Amniotic epithelial cell (primary cell): ENCODE measurements around the gene CRISPLD2.

Source experiments
- DNase-seq: peaks from one replicate; pipeline ENCODE4 v3.0.0-alpha.2; 2010; ENCODE audit warnings: low read depth

Gene CRISPLD2

GRCh38 chr16:84800158-84800978, 19.4 kb upstream of the CRISPLD2 start:
- DNase-seq = no peak

DNA sequence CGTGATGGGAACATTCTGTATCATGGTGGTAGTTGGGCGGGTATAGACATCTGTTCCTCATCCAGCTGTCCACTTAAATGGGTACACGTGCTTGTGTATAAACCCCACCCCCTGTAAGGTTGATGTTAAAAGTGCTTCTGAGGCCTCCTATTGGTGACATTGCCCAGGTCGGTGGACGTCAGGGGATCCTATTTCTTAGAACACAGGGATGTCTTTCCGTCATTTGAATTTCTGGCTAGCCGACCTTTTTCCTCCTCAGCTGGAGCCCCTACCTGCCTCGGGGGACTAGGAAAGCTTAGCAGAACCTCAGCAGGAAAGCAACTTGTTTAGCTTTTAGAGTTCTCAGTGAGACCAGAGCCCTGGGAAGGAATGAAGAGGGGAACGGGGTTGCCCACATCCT, 16.6 kb upstream of the CRISPLD2 start:
- DNase-seq = no peak

GRCh38 chr16:84804326-84804725, 15.5 kb upstream of the CRISPLD2 start:
- no peak for DNase-seq

DNA sequence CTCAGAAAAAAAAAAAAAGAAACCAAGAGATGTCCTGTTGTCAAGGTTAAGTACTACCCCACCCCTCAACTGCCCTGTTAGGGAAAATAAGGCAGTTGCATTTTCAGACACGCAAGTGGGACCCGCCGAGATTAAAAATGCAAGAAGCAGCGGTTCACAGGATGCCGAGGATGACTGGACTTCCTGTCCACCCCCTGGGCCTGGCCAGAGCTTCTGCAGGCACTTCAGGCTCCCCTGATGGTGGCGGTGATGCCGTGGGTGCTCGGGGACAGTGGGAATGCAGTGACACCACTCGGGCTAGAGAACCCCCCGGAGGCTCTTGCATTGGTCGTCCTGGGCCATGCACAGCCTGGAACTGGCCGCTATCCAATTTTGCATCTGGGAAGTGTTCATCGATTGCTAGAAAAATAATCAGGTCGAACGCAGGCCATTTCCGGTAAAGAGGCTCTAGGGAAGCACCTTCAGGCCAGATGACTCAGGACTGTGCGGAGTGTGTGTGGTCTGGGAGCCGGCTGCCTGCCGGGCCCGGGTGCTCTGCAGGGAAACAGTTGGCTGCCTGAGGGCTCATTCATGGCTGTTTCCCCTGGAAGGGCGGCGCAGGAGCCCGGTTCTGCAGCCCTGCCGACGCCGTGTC, 13.4 kb upstream of the CRISPLD2 start:
- DNase-seq = peak; percentile 75

DNA sequence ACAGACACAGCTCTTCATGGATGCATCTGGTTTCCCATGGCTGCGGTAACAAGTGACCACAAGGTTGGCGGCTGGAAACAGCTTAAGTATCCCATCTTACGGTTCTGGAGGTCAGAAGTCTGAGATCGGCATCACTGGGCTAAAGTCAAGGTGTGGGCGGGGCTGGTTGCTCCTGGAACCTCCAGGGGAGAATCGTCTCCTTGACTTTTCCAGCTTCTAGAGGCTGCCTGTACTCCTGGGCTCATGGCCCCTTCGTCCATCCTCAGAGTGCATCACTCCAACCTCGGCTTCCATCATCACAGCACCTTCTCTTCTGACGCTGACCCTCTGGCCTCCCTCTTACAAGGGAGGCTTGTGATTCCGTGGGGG, 12.9 kb upstream of the CRISPLD2 start:
- DNase-seq = no peak

DNA sequence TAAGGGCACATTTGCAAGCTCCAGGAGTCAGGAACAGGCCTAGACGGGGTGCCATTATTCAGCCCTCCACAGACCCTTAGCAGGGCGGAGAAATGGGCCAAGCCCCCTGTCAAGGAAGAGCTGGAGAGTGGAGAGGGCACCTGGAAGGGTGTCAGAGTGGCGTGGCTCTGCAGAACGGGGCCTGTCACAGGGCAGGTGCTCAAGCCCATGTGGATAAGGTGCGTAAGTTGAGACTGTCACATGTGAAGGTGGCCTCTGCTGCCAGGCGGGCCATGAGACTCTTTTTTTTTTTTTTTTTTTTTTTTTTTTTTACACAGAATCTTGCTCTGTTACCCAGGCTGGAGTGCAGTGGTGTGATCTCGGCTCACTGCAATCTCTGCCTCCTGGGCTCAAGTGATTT, 12.0 kb upstream of the CRISPLD2 start:
- no peak for DNase-seq

DNA sequence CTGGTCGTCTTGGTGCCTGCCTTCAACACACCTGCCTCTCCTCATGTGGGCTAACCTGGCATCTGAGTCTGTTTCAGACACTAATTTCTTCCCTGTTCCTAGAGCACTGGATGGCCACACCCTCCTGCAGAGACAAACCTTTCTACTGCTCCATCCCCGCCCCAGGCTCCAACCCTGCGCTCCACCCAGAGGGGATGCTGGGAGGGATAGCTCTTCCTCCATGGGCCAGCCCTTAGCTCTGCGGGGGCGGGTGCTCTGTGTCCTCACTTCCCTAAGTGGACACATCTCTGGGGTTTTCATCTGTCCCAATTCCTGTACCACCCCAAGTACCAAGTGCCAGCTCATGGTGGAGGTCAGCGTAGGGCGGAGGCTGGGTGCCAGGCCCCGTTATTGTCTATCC, 11.0 kb upstream of the CRISPLD2 start:
- no peak for DNase-seq

DNA sequence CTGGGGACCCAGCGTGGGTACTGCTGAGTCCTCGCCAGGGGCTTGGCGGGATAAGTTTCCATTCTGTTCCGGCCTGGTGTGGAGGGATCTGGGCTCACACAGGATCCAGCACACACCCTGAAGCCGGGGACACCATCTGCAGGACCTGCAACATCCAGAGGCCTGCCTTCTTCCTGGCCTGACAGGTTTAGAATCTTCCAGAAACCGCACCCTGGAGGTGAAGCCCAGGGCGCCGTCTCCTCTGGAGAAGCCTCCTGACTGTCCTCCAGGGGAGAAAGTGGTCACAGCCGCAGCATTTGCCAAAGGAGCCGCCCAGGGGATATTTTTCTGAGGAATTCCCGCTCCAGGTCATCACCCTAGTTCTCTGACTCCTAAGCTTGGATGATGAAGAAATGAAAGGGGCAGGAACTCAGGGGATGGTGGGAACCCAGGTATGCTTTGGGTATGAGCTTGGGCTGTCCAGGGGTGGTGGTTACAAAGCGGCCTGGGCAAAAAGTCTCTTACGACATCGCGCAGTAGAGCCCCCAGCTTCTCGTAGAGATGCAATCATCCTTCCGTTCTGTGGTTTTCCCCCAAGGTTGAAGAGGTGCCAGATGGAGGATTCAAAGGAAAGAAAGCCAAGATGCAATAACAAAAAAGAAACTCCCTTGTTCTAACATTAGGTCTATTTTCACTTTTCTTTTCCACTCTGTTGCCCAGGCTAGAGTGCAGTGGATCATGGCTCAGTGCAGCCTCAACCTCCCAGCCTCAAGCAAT, 9.1 kb upstream of the CRISPLD2 start:
- peak; percentile 83 for DNase-seq

DNA sequence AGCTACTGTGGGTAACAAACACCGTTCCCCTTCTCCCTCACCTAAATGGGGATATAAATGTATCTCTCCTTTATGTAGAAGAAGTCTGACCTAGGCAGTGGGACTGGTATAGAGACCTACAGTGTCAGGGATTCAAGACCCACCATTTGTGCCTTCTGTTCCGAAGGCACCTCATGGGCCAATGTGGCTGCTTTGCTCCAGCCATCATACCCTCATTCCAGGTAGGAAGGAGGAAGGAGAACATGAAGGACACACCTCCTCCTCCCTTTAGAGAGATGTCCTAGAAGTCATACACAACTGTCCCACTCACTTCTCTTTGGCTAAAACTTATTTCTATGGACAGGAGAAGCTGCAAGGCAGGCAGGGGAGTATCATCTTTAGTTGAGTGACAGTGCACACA, 8.3 kb upstream of the CRISPLD2 start:
- DNase-seq = no peak

DNA sequence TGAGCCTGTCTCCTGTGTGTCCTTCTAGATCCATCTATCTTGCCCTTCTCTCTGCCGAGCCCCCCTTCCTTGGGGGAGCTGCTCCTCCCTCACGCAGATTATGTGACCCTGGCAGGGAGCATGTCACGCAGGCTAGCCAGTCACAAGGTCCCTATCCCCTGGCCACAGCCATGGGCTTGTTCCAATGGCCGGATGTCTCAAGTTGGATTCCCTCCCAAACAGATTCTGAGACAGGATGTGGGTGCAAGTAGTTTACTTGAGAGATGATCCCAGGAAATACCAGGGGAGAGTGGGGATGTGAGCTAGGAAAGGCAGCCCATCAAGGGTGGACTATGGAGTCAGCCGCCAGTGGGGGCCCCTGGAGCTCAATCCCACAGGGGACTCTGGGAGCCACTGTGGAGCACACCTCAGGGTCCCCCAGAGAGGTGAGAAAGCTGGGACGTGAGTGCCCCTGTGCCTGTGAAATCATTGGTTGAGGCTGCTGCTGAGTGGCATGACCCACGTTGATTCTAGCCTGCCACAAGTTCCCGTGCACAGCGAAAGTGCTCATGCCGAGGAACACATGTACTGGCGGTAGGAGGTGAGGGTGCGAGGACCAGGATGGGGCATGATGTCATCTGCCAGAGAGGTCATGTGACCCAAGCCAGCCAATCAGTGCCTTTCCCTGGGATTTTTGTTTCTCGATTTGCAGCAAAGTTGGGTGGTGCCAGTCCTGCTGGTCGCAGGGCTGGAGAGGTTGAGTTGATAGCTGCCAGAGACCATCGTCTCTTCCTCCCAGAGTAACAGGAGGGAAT, 6.4 kb upstream of the CRISPLD2 start:
- DNase-seq = no peak

GRCh38 chr16:84815462-84815861, 4.3 kb upstream of the CRISPLD2 start:
- DNase-seq = no peak

DNA sequence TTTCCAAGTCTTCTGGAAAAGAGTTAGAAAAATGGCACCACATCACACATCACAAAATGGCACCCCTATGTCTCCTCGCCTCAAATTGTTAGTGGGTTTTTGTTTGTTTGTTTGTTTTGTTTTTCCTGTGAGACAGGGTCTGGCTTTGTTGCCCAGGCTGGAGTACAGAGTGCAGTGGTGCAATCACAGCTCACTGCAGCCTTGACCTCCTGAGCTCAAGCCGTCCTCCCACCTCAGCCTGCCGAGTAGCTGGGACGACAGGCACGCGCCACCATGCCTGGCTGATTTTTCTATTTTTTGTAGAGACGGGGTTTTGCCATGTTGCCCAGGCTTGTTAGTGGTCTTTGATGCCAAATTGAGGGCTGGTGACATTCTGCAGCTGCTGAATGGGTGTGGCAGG, 3.8 kb upstream of the CRISPLD2 start:
- DNase-seq = no peak

- no peak for DNase-seq
These were observed 3.3 kb upstream of the CRISPLD2 start for GRCh38 chr16:84816485-84816884.

DNA sequence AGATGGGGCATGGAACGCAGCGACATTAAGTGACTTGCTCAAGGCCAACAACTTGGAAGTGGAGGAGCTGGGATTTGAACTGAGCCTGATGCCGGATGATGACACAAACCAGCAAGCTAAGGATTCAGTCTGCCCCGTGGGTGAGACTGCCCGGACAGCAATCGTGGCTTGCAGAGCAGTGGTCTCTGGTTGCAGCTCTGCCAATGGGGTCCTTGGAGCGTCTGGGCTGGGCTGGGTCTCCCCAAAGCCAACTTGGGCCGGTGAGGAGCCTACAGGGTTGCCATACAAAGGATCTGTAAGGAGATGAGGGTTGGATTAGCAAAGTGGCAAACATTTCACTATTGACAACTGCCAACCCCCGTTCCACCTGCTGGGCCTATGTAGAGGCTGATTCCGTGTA, 2.6 kb upstream of the CRISPLD2 start:
- no peak for DNase-seq

DNA sequence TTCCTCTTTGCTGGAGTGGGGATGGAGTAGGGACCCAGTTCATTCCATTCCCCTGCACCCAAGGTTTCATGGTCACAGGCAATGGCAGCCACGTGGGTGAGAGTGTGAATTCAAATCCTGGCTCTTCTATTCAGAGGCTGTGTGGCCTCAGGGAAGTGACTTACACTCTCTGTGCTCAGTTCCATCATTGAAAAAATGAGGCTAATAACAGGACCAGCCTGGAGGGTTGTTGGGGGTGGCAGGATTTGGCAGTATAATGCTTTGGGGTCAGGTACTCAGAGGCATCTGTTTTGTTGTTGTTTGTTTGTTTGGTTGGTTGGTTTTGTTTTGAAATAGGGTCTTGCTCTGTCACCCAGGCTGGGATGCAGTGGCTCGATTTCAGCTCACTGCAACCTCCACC, 2.2 kb upstream of the CRISPLD2 start:
- no peak for DNase-seq

GRCh38 chr16:84818133-84818532, 1.7 kb upstream of the CRISPLD2 start:
- DNase-seq = no peak

DNA sequence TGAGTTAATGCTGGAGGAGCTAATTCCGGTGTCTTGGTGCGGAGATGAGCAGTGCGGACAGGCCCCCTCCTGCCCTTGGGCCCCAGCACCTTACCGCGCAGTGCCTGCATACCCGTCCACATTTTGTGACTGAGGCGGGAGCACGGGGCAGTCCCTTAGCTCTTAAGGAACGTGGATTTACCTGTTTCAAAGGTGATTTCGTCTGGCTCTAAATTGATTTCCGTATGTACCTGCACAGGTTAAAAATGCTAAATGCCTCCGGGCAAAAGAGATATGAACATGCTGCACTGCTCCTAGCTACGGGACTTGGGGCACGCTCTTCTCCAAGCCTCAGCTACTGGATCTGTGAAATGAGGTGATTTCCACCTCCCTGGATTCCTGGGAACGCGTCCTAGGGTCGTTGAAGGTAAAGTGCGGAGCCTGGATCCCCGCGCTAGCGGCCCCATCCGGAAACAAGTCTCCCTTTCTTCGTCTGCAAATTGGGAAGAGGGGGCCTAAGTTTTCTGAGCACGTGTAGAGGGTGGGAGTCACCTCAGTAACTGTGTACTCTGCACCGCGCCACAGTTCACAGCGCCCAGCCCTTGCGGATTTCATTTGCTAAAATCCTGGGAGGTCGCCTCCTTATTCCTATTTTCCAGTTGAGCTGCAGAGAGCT, 669 bp upstream of the CRISPLD2 start:
- no peak for DNase-seq

- DNase-seq = peak; percentile 19
These were observed 510 bp downstream of the CRISPLD2 start for GRCh38 chr16:84820305-84820684.

DNA sequence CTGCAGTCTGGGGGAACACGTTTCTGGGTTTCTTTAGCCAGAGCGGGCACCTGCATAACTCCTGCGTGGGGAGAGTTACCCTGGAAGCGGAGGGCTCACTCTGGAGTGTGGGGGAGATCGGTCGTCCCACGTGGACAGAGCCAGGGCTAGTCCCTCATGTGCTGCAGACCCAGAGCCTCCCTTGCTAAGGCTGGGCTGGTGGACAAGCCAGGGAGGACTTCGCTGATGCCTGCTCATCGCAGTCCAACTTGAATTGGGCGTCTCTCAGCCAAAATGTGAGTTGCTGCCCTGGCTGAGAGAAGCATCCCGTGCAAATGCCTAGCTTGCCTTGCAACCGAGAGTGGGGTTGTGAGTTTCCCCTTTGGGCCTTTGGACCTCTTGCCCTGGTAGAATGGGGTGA, 986 bp downstream of the CRISPLD2 start:
- no peak for DNase-seq

DNA sequence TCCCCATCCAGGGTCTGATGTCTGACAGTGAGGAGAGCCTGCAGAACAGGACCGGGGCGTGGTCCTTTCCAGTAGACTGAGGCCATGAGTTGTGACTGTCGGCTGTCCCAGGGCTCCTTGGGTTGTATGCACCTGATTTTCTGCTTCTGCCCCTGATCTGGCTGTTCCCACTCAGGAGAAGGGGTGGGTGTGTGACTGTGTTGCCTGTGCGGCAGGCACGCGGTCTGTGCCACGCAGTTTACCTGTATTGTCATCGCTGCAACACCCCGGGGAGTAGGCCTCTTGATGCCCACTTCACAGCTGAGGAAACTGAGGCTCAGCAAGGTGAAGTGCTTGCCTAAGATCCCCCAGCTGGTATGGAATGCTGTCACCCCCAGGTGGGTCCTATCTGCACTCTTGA, 1.4 kb downstream of the CRISPLD2 start:
- DNase-seq = no peak

GRCh38 chr16:84821728-84822689, 2.2 kb downstream of the CRISPLD2 start:
- DNase-seq = peak; percentile 30
